K562 (cell line): Measurements from ENCODE around the gene DYRK4. TPM values are rescaled to one million over a fixed set of nuclear protein-coding genes. Genes with fewer than 3 reads are reported as not detected.

Experiments
- BMI1 ChIP-seq: fragments of 150-350 bp; IDR thresholded peaks from 2 replicates; pipeline ENCODE4 v1.6.1; 2014; ENCODE audit warnings: low read length
- CHCHD3 ChIP-seq: fragments of 250-450 bp; sonication (Bioruptor Pico); IDR thresholded peaks from 2 replicates; pipeline ENCODE4 v2.1.2; 2022; ENCODE audit warnings: mild to moderate bottlenecking
- CHD2 ChIP-seq: IDR thresholded peaks from 2 replicates; pipeline ENCODE4 v1.6.1; 2011; ENCODE audit warnings: low read depth, low read length
- E2F6 ChIP-seq, 2 experiments: IDR thresholded peaks; 2 replicates each; pipeline ENCODE4 v1.6.1; 2011; ENCODE audit warnings: borderline replicate concordance in 1 of 2, control low read depth in 1 of 2, low read depth in 1 of 2, low read length in 1 of 2, mild to moderate bottlenecking in 1 of 2, mixed read lengths in 1 of 2, moderate library complexity in 1 of 2; ENCODE audit not compliant: insufficient read depth in 1 of 2, insufficient read length in 1 of 2, poor library complexity in 1 of 2, severe bottlenecking in 1 of 2; ENCODE audit errors: extremely low read depth in 1 of 2
- FOXK2 ChIP-seq, 2 experiments: fragments of 450-650 bp; IDR thresholded peaks in 1 of 2; conservative IDR thresholded peaks in 1 of 2; 2 replicates each; pipeline ENCODE4 v1.6.1; 2016; ENCODE audit warnings: low read depth in 2 of 2, mild to moderate bottlenecking in 1 of 2
- HEY1 ChIP-seq: fragments of 250-450 bp; sonication (Bioruptor Pico); IDR thresholded peaks from 2 replicates; pipeline ENCODE4 v1.5.0; 2020; ENCODE audit warnings: mild to moderate bottlenecking, moderate library complexity, borderline replicate concordance
- KDM1A ChIP-seq, 2 experiments: fragments of 450-650 bp; IDR thresholded peaks; 2 replicates each; pipeline ENCODE4 v1.6.1; 2016; ENCODE audit warnings: mild to moderate bottlenecking in 2 of 2
- KHSRP ChIP-seq: fragments of 450-650 bp; IDR thresholded peaks from 2 replicates; pipeline ENCODE4 v1.6.1; 2017
- LARP7 ChIP-seq: fragments of 450-650 bp; IDR thresholded peaks from 2 replicates; pipeline ENCODE4 v1.6.1; 2016
- MCM3 ChIP-seq: fragments of 450-650 bp; IDR thresholded peaks from 2 replicates; pipeline ENCODE4 v1.6.1; 2016
- PHTF2 ChIP-seq: fragments of 250-450 bp; sonication (Bioruptor Pico); IDR thresholded peaks from 2 replicates; pipeline ENCODE4 v1.5.0; 2021; ENCODE audit warnings: mild to moderate bottlenecking
- RBBP5 ChIP-seq: fragments of 200-600 bp; sonication (generic); IDR thresholded peaks from 2 replicates; pipeline ENCODE4 v1.6.1; 2012; ENCODE audit warnings: borderline replicate concordance, mild to moderate bottlenecking, low read length, control low read depth, inconsistent platforms; ENCODE audit not compliant: insufficient read depth, poor library complexity, severe bottlenecking
- RFX1 ChIP-seq: fragments of 450-650 bp; IDR thresholded peaks from 2 replicates; pipeline ENCODE4 v1.6.1; 2016; ENCODE audit warnings: mild to moderate bottlenecking, moderate library complexity
- SMARCA5 ChIP-seq: fragments of 450-650 bp; IDR thresholded peaks from 2 replicates; pipeline ENCODE4 v1.6.1; 2016
- SMARCB1 ChIP-seq: IDR thresholded peaks from 2 replicates; pipeline ENCODE4 v1.6.1; 2011; ENCODE audit warnings: improper control_type of control experiment, low read depth; ENCODE audit not compliant: insufficient read length
- TAL1 ChIP-seq: fragments of 450-650 bp; IDR thresholded peaks from 2 replicates; pipeline ENCODE4 v1.6.1; 2016; ENCODE audit warnings: mild to moderate bottlenecking
- TCF3 ChIP-seq: sonication (generic); formaldehyde crosslinking; IDR thresholded peaks from 2 replicates; pipeline ENCODE4 v1.4.0; 2020; ENCODE audit warnings: mild to moderate bottlenecking, missing genetic modification reagents
- ZBTB11 ChIP-seq, 3 experiments: fragments of 200-800 bp in 1 of 3; fragments of 250-450 bp in 1 of 3; fragments of 450-650 bp in 1 of 3; sonication (Bioruptor Pico) in 1 of 3; sonication (Bioruptor generic) in 1 of 3; formaldehyde crosslinking in 1 of 3; IDR thresholded peaks; 2 replicates each; pipeline versions ENCODE4 v1.6.1 to v1.8.0; 2016 to 2022; ENCODE audit warnings: mild to moderate bottlenecking in 2 of 3, missing genetic modification characterization in 2 of 3, missing compliant biosample characterization in 1 of 3, moderate library complexity in 1 of 3
- ZNF384 ChIP-seq: IDR thresholded peaks from 2 replicates; pipeline ENCODE4 v1.6.1; 2012; ENCODE audit warnings: low read depth, low read length, improper control_type of control experiment
- polyA plus RNA-seq, 8 experiments: library from polyadenylated mRNA; depleted of rRNA in 4 of 8; stranded (reverse) in 5 of 8; unstranded in 3 of 8; fragments of >200 nt; fragmentation: Nextera tagmentation in 2 of 8; fragmentation: Illumina TruSeq in 1 of 8; extraction: Ambion mirVana in 2 of 8; extraction: Trizol in 1 of 8; gene quantifications; 2 replicates each; pipeline versions ENCODE4 v1.2.1 to v1.2.3, GENCODE V29; 2011 to 2014; ENCODE audit warnings: inconsistent platforms in 1 of 8, missing spikeins in 1 of 8
- total RNA-seq, 7 experiments: library from RNA; depleted of rRNA in 6 of 7; stranded (reverse); fragments of >200 nt in 6 of 7; fragmentation: Illumina TruSeq in 2 of 7; extraction: Trizol in 2 of 7; gene quantifications; 2 replicates each; pipeline versions ENCODE4 v1.2.1 to v1.2.3, GENCODE V29; 2011 to 2021; ENCODE audit warnings: low replicate concordance in 1 of 7
- TF ChIP-seq, protein P1 (sequence below): sonication (generic); formaldehyde crosslinking; IDR thresholded peaks from 2 replicates; pipeline ENCODE4 v1.8.0; 2022; ENCODE audit warnings: mild to moderate bottlenecking, missing genetic modification reagents

DYRK4 gene
- total and polyA plus RNA-seq, 9 of the 15 experiments (the other 6 are each of a cell fraction or from before 2014, with no cell fraction given): 13.4 to 37.4 (median 22.2) TPM

DNA sequence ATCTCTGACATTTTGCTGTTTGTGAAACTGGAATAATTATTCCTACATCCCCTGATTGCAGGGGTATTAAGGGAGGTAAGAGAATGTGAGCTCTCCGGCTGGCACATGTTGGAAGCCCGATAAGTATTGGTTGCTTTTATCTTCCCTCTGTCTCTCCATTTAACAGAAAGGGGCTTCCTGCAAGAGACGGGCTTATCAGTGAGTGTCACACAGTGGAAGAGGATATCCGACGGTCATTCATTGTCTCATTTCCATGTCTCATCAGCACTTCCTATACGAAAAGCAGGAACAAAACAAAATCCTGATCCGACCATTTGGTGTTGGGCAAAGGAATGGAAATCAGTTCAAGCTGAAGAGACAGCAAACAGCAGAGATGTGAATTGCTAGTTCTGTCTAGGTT, 10.7 kb downstream of the DYRK4 start (continued):
- TF ChIP-seq HEY1: no peak
- TF ChIP-seq PHTF2 (CRISPR knock-in tag): no peak
- TF ChIP-seq ZNF384: no peak
- TF ChIP-seq SMARCB1: no peak
- TF ChIP-seq BMI1: no peak
- TF ChIP-seq FOXK2 (conservative IDR thresholded peaks at IDR 0.05 in 1 of 2, IDR thresholded peaks at IDR 0.05 in 1 of 2; ENCODE audit: low read depth in 2 of 2): no peak
- TF ChIP-seq TAL1: peak; percentile 76
- TF ChIP-seq TCF3 (CRISPR knock-in tag): peak; percentile 86
- TF ChIP-seq KDM1A (IDR thresholded peaks at IDR 0.05): peak; percentile 37 to 41; a peak in 1 of 4 replicates
- TF ChIP-seq, protein P1, sequence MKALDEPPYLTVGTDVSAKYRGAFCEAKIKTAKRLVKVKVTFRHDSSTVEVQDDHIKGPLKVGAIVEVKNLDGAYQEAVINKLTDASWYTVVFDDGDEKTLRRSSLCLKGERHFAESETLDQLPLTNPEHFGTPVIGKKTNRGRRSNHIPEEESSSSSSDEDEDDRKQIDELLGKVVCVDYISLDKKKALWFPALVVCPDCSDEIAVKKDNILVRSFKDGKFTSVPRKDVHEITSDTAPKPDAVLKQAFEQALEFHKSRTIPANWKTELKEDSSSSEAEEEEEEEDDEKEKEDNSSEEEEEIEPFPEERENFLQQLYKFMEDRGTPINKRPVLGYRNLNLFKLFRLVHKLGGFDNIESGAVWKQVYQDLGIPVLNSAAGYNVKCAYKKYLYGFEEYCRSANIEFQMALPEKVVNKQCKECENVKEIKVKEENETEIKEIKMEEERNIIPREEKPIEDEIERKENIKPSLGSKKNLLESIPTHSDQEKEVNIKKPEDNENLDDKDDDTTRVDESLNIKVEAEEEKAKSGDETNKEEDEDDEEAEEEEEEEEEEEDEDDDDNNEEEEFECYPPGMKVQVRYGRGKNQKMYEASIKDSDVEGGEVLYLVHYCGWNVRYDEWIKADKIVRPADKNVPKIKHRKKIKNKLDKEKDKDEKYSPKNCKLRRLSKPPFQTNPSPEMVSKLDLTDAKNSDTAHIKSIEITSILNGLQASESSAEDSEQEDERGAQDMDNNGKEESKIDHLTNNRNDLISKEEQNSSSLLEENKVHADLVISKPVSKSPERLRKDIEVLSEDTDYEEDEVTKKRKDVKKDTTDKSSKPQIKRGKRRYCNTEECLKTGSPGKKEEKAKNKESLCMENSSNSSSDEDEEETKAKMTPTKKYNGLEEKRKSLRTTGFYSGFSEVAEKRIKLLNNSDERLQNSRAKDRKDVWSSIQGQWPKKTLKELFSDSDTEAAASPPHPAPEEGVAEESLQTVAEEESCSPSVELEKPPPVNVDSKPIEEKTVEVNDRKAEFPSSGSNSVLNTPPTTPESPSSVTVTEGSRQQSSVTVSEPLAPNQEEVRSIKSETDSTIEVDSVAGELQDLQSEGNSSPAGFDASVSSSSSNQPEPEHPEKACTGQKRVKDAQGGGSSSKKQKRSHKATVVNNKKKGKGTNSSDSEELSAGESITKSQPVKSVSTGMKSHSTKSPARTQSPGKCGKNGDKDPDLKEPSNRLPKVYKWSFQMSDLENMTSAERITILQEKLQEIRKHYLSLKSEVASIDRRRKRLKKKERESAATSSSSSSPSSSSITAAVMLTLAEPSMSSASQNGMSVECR (CRISPR knock-in tag): no peak
- no peak for TF ChIP-seq KHSRP
- TF ChIP-seq E2F6 (IDR thresholded peaks at IDR 0.05; ENCODE audit: borderline replicate concordance in 1 of 2, extremely low read depth in 1 of 2, insufficient read depth in 1 of 2, insufficient read length in 1 of 2, low read depth in 1 of 2, low read length in 1 of 2, poor library complexity in 1 of 2, severe bottlenecking in 1 of 2): no peak
- no peak for TF ChIP-seq CHD2
- no peak for TF ChIP-seq RBBP5
- no peak for TF ChIP-seq RFX1
- no peak for TF ChIP-seq CHCHD3 (CRISPR knock-in tag)
- TF ChIP-seq ZBTB11 (CRISPR knock-in tag; IDR thresholded peaks at IDR 0.05): no peak
- no peak for TF ChIP-seq LARP7
- TF ChIP-seq MCM3: no peak
- TF ChIP-seq SMARCA5: no peak
